Peyer's patch (tissue), 4 donors: ENCODE measurements around the gene DBX2. TPM values are rescaled to one million over a fixed set of nuclear protein-coding genes. Genes with fewer than 3 reads are reported as not detected.
"Not testable (repeated sequence)": the region's sequence is repeated elsewhere in the genome, so short reads cannot be mapped to it uniquely, and the experiment has no call there.

Experiments used
- DNase-seq, 3 donors: peaks; one replicate each; pipeline ENCODE4 v3.0.0-alpha.2; 2017 to 2019
- H3K27ac ChIP-seq, 4 donors: fragments of 200-600 bp; sonication (generic); one replicate each; pipeline ENCODE4 v1.5.1; 2016 to 2019
- H3K27me3 ChIP-seq, 2 donors: fragments of 200-600 bp; sonication (generic); one replicate each; pipeline ENCODE4 v1.5.1; 2019
- H3K36me3 ChIP-seq, 3 donors: fragments of 200-600 bp; sonication (generic); one replicate each; pipeline ENCODE4 v1.5.1; 2016 to 2019
- H3K4me1 ChIP-seq, 4 donors: fragments of 200-600 bp; sonication (generic); one replicate each; pipeline ENCODE4 v1.5.1; 2016 to 2019
- H3K4me3 ChIP-seq, 4 donors: fragments of 200-600 bp; sonication (generic); 1 replicate in 3 of 4; 2 replicates in 1 of 4; pipeline ENCODE4 v1.5.1; 2016 to 2019; ENCODE audit warnings: mild to moderate bottlenecking in 1 of 4
- H3K9me3 ChIP-seq, 4 donors: fragments of 200-600 bp; sonication (generic); one replicate each; pipeline ENCODE4 v1.5.1; 2016 to 2019; ENCODE audit warnings: mild to moderate bottlenecking in 1 of 4
- POLR2A ChIP-seq, 2 donors: fragments of 450-650 bp; IDR thresholded peaks; one replicate each; pipeline ENCODE4 v1.5.1; 2017; ENCODE audit warnings: antibody characterized with exemption in 2 of 2, mild to moderate bottlenecking in 2 of 2, moderate library complexity in 2 of 2
- total RNA-seq, 4 donors: library from RNA; depleted of rRNA; stranded (reverse); fragments of >200 nt; gene quantifications; one replicate each; pipeline ENCODE4 v1.1.0, GENCODE V29; 2016
- TF ChIP-seq, protein P1 (sequence below), 6 experiments: fragments of 450-650 bp in 4 of 6; fragments of 200-600 bp in 2 of 6; sonication (generic) in 1 of 6; IDR thresholded peaks; one replicate each; pipeline ENCODE4 v1.5.1; 2017 to 2019; ENCODE audit warnings: antibody characterized with exemption in 6 of 6, mild to moderate bottlenecking in 3 of 6, moderate library complexity in 1 of 6

The DBX2 gene
- not detected for total RNA-seq

DNA sequence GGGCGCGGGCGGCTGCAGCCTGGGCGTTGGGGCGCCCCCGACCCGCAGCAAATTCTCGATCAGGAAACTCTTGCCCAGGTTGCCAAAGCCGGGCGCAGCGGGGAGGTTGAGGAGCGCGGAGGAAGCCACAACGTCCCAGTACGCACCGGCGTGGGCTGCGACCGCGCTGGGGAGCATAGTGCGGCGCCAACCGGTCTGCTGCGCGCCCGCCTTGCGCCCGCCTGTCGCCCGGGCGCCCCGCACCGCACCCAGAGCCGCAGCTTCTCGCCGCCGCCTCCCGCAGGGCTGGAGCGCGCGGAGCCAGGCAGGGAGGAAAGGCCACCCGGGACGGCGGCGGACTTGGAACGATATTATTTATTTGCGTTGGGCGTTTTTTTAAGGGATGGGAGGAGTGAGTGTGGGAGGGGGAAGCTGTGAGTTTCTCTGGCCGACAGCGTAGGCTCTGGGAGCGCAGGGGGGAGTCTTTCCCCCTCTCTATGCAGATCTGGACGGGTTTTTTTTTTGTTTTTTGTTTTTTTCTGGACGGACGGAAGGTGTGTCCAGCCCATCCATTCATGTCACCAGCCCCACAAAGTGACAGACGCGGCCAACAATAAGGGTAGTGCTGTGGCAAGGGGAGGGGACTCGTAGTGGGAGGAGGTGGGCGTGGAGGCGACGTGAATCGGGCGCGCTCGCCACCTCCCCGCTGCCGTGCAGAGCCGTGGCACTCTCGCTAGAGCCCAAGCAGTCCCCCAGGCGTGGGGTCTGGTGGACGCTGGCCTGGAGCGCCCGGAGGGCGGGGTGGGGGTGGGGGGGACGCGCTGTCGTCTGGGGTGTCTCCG, at the start of gene DBX2:
Gene DBX2 (minus strand): TSS at position 349 of the 821 bp plus-strand sequence. CDS start 172 bp downstream, at position 177.
- DNase-seq: no peak
- no peak for TF ChIP-seq POLR2A (IDR thresholded peaks at IDR 0.05)
- TF ChIP-seq, protein P1, sequence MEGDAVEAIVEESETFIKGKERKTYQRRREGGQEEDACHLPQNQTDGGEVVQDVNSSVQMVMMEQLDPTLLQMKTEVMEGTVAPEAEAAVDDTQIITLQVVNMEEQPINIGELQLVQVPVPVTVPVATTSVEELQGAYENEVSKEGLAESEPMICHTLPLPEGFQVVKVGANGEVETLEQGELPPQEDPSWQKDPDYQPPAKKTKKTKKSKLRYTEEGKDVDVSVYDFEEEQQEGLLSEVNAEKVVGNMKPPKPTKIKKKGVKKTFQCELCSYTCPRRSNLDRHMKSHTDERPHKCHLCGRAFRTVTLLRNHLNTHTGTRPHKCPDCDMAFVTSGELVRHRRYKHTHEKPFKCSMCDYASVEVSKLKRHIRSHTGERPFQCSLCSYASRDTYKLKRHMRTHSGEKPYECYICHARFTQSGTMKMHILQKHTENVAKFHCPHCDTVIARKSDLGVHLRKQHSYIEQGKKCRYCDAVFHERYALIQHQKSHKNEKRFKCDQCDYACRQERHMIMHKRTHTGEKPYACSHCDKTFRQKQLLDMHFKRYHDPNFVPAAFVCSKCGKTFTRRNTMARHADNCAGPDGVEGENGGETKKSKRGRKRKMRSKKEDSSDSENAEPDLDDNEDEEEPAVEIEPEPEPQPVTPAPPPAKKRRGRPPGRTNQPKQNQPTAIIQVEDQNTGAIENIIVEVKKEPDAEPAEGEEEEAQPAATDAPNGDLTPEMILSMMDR (IDR thresholded peaks at IDR 0.05): no peak
- Histone ChIP-seq H3K27ac (no peak within 1 kb of the TSS), H3K9me3 (no peaks in the 10 kb centered on the region), H3K36me3 (no peaks in the 10 kb centered on the region), H3K4me1 (peaks cover 0 to 15% (median 0%) of the 10 kb centered on the region in 4 donors), H3K4me3 (peak within 1 kb of the TSS in 1 of 4 donors; percentile 27), H3K27me3 (peaks cover 0 to 9% of the 10 kb centered on the region in 2 donors)

DNA sequence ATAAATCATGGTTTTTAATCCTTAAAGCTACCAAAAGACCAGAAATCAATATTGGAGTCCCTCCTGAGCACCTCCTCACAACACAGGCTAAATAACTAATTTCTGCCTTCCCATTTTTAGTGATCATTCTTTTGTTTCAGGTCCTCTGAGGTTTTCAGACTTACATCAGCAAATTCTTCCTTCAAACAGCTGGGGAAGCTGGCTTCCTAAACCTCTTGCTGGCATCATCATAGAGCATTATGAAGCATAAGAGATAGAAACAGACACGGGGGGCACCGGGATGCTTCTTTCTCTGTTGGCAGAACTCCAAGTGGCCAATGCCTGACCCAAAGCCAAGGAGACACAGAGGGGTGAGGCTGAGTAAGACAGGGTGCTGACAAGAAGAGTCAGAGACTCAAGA, 47.9 kb upstream of the DBX2 start:
- H3K9me3 ChIP-seq: no peaks in the 10 kb centered on the region
- H3K4me1 ChIP-seq: no peaks in the 10 kb centered on the region
- no peak overlapping the region for H3K4me3 ChIP-seq
- no peak overlapping the region for H3K27ac ChIP-seq
- no peaks in the 10 kb centered on the region for H3K36me3 ChIP-seq
- TF ChIP-seq POLR2A (IDR thresholded peaks at IDR 0.05): no peak
- TF ChIP-seq, protein P1 (IDR thresholded peaks at IDR 0.05): no peak
- DNase-seq: no peak
- H3K27me3 ChIP-seq: no peaks in the 10 kb centered on the region

DNA sequence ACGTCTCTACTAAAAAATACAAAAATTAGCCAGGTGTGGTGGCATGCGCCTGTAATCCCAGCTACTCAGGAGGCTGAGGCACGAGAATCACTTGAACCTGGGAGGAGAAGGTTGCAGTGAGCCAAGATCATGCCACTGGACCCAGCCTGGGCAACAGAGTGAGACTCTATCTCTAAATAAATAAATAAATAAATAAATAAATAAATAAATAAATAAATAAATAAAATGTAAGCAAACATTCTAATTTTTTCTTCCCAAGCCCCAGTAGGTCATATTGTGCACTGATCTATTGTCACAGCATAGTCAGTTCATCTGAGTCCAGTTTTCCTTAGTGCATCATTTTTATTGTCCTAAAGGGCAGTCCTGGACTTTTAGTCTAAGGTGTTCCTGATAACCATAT, 44.5 kb upstream of the DBX2 start:
- H3K27me3 ChIP-seq, H3K27ac ChIP-seq, H3K4me3 ChIP-seq, H3K9me3 ChIP-seq, DNase-seq, H3K4me1 ChIP-seq, H3K36me3 ChIP-seq: not testable (repeated sequence)

DNA sequence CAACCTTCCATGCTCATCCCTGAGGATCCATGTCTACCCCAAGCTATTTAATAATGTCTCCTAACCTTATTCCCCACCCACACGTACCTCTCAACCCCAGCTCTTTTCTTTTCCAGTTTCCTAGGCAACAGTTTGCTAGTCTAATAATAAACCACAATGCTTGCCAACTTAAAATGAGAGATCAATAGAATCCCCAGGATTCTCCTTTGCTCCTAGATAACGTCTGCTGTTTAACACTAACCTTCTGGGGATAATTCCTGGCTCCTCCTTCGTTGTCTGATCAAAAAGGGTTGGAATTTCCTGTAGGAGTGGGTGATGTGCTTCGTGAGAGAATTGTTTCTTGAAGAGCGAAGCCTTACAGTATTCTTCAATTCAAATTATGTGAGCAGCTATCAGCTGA, 42.2 kb upstream of the DBX2 start:
- H3K27me3 ChIP-seq: no peaks in the 10 kb centered on the region
- no peaks in the 10 kb centered on the region for H3K36me3 ChIP-seq
- H3K9me3 ChIP-seq: no peaks in the 10 kb centered on the region
- H3K27ac ChIP-seq: no peak overlapping the region
- H3K4me1 ChIP-seq: no peaks in the 10 kb centered on the region
- TF ChIP-seq, protein P1 (IDR thresholded peaks at IDR 0.05): no peak
- no peak for TF ChIP-seq POLR2A (IDR thresholded peaks at IDR 0.05)
- no peak overlapping the region for H3K4me3 ChIP-seq
- DNase-seq: no peak

DNA sequence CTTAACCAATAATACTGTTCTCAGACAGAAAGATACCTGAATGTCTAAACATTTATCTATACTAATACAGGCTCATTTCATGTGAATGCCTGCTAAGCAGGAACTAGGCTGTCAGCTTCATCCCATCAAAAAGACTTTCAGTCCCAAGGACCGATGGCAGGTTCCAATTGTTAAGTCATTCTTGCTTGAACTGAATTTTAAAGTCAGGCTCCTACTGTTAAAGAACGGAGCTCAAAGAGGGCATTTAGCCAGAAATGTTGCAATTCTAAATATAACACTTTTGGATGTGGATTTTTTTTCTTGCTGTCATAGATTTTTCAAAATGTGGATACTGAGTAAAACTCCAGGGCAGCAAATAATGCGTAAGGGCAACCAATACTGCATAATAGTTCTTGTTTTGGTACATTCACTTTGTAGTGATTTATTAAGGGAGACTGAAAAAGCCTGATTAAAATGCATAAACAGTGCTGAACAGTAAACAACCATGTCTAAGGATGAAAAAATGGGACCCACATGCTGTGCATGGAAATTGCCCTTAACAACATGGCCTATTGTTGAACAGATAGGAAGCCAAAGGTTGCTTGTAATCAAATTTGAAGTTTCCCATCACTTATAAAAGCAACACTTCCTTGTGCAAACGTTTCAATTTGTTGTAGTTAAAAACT, 38.6 kb upstream of the DBX2 start:
- TF ChIP-seq, protein P1 (IDR thresholded peaks at IDR 0.05): no peak
- TF ChIP-seq POLR2A (IDR thresholded peaks at IDR 0.05): no peak
- no peaks in the 10 kb centered on the region for H3K27me3 ChIP-seq
- H3K36me3 ChIP-seq: no peaks in the 10 kb centered on the region
- no peak for DNase-seq
- peaks cover 0 to 3% (median 0%) of the 10 kb centered on the region in 4 donors for H3K9me3 ChIP-seq
- H3K27ac ChIP-seq: no peak overlapping the region
- H3K4me3 ChIP-seq: no peak overlapping the region
- H3K4me1 ChIP-seq: no peaks in the 10 kb centered on the region

DNA sequence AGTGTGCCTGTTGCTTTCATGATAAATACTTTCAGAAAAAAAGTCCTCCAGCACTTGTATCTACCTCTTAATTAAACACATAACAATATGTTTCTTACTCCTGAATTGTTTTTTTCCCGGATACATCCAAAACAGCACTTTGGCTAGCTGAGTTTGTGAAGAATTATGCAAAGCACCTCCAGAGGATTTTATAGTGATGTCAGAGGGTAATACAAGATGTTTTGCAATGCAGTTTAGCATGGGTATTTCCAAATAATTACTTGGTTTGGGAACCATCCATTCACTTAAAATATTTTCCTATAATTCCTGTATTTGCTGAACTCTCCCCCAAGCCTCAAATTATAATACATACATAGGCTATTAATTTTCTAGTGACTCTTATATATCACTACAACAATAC, 37.7 kb upstream of the DBX2 start:
- no peak overlapping the region for H3K27ac ChIP-seq
- no peaks in the 10 kb centered on the region for H3K27me3 ChIP-seq
- TF ChIP-seq, protein P1 (IDR thresholded peaks at IDR 0.05): no peak
- TF ChIP-seq POLR2A (IDR thresholded peaks at IDR 0.05): no peak
- no peaks in the 10 kb centered on the region for H3K36me3 ChIP-seq
- H3K9me3 ChIP-seq: peaks cover 0 to 3% (median 0%) of the 10 kb centered on the region in 4 donors
- no peaks in the 10 kb centered on the region for H3K4me1 ChIP-seq
- DNase-seq: no peak
- H3K4me3 ChIP-seq: no peak overlapping the region

DNA sequence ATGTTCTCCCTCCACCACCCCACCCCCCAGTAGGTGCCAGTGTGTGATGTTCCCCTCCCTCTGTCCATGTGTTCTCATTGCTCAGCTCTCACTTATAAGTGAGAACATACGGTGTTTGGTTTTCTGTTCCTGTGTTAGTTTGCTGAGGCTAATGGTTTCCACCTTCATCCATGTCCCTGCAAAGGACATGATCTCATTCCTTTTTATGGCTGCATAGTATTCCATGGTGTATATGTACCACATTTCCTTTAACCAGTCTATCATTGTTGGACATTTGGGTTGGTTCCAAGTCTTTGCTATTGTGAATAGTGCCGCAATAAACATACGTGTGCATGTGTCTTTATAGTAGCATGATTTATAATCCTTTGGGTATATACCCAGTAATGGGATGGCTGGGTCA, 33.3 kb upstream of the DBX2 start:
- H3K36me3 ChIP-seq, H3K27me3 ChIP-seq, DNase-seq, H3K27ac ChIP-seq, H3K4me3 ChIP-seq, H3K9me3 ChIP-seq, H3K4me1 ChIP-seq: not testable (repeated sequence)
